BJ (cell line): ENCODE measurements around the gene STAB2. TPM values are rescaled to one million over a fixed set of nuclear protein-coding genes. Genes with fewer than 3 reads are reported as not detected.
"Not testable (repeated sequence)": the region's sequence is repeated elsewhere in the genome, so short reads cannot be mapped to it uniquely, and the experiment has no call there.

ENCODE experiments used
- CTCF ChIA-PET: fragments of 350-600 bp; formaldehyde crosslinking; extraction: SDS; loops from one replicate; lab custom pipeline; 2021; ENCODE audit warnings: antibody characterized with exemption, inconsistent platforms; lab: Yijun Ruan, JAX
- POLR2A ChIA-PET: fragments of 300-600 bp; sonication (Branson Sonifier 250); formaldehyde crosslinking; extraction: SDS; loops from one replicate; lab custom pipeline; 2021; ENCODE audit warnings: antibody characterized with exemption; lab: Charles Lee
- DNase-seq: peaks from one replicate; pipeline ENCODE4 v3.0.0-alpha.2; 2011; ENCODE audit warnings: low read depth
- H3K27me3 ChIP-seq: 2 replicates; pipeline ENCODE4 v1.6.0; 2011; ENCODE audit warnings: low read length; ENCODE audit not compliant: control insufficient read depth, insufficient read depth
- H3K36me3 ChIP-seq: 2 replicates; pipeline ENCODE4 v1.5.1; 2011; ENCODE audit warnings: low read length; ENCODE audit not compliant: control insufficient read depth, insufficient read depth
- H3K4me3 ChIP-seq: 2 replicates; pipeline ENCODE4 v1.5.1; 2011; ENCODE audit warnings: low read depth, mild to moderate bottlenecking, control low read depth, low read length
- polyA plus RNA-seq: library from polyadenylated mRNA; depleted of rRNA; stranded (reverse); fragments of >200 nt; gene quantifications from 2 replicates; pipeline ENCODE4 v1.2.3, GENCODE V29; 2011
- TF ChIP-seq, protein P1 (sequence below): IDR thresholded peaks from 2 replicates; pipeline ENCODE4 v1.5.1; 2011; ENCODE audit warnings: low read depth, mild to moderate bottlenecking, control low read depth, inconsistent platforms, low read length, moderate library complexity; ENCODE audit not compliant: insufficient read depth

Gene STAB2
- polyA plus RNA-seq, 1 experiment = not detected

DNA sequence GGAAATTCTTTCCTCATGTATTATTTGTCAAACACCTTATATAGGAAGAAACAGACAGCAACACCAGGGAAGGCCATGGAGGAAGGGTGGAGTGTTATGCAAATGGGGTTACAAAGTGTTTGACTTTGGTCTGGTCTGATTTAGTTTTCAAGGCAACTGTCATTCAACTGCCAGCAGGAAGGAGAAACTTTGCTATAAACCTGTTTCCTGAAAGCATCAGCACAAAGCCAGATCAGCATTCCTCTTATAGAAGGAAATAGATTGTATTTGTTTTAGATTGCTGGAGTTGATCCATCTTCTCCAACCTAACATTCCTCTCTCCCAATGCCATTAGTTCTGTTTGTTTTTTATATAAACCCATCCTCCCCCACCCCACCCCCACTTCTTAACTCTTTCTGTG is 65.7 kb downstream of the STAB2 start:
- no peak overlapping the region for H3K4me3 ChIP-seq
- ChIA-PET POLR2A (no interaction called here), CTCF (no interaction called here)
- TF ChIP-seq, protein P1, sequence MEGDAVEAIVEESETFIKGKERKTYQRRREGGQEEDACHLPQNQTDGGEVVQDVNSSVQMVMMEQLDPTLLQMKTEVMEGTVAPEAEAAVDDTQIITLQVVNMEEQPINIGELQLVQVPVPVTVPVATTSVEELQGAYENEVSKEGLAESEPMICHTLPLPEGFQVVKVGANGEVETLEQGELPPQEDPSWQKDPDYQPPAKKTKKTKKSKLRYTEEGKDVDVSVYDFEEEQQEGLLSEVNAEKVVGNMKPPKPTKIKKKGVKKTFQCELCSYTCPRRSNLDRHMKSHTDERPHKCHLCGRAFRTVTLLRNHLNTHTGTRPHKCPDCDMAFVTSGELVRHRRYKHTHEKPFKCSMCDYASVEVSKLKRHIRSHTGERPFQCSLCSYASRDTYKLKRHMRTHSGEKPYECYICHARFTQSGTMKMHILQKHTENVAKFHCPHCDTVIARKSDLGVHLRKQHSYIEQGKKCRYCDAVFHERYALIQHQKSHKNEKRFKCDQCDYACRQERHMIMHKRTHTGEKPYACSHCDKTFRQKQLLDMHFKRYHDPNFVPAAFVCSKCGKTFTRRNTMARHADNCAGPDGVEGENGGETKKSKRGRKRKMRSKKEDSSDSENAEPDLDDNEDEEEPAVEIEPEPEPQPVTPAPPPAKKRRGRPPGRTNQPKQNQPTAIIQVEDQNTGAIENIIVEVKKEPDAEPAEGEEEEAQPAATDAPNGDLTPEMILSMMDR = no peak
- H3K36me3 ChIP-seq = no peaks in the 10 kb centered on the region
- H3K27me3 ChIP-seq = no peaks in the 10 kb centered on the region; the same call in 1 of the 2 replicates
- DNase-seq = no peak

DNA sequence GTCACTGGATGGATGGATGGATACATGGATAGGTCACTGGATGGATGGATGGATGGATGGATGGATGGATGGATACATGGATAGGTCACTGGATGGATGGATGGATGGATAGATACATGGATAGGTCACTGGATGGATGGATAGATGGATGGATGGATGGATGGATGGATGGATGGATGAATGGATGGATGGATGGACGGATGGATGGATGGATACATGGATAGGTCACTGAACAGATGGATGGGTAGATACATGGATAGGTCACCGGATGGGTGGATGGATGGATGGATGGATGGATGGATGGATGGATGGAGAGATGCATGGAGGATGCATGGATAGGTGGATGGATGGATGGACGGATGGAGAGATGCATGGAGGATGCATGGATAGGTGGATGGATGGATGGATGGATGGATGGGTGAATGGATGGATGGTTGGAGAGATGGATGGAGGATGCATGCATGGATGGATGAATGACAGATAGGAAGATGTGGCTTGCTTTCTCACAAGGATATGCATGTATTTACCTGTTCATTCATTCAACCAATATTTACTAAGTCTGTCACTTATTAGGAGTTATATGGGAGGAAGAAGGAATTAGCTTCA is 66.6 kb downstream of the STAB2 start:
- POLR2A ChIA-PET, H3K36me3 ChIP-seq, H3K27me3 ChIP-seq, DNase-seq, H3K4me3 ChIP-seq: not testable (repeated sequence)
- CTCF ChIA-PET = interaction anchor here (1.0 kb wide), 1 partner anchor 21 kb away, joined by 4 read pairs; no protein-coding TSS in a partner anchor

DNA sequence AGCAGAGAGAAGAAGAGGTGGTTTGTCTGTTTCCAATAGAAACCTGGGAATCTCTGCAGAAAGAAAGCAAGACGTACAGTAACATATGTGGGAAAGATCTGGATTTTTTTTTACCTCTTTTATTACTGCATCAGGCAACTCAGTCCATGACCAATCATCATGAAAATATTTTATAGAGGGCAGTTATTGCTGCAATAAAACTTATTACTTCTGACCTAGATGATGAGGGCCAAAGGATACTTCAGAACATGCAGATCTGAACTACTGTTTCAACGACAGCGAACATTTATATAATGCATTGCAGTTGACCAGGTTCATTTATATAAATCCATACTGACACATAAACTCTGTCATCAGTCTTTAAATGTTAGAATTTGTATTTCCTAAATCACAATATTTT is 67.7 kb downstream of the STAB2 start:
- POLR2A ChIA-PET = no interaction called here
- Histone ChIP-seq H3K4me3 (no peak overlapping the region), H3K36me3 (no peaks in the 10 kb centered on the region), H3K27me3 (no peaks in the 10 kb centered on the region; the same call in 1 of the 2 replicates)
- no peak for DNase-seq
- TF ChIP-seq, protein P1 = no peak
- CTCF ChIA-PET = no interaction called here

DNA sequence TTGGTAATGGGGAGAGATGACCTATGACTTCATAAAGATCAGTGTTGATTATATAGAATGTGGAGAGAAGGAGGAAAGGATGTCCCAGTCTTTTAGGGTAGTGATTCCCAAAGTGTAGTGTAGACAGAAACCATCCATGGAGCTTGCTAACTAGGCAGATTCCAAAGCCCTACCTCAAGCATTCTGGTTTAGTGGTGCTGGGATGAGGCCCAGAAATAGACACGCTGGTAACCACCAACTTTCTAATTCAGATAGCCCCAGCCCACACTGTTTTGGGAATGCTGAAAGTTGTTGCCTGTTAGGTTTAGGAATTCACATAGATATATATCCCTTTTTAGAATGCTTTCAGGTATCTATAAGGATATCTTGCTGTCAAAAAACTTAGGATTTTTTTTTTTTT is 69.2 kb downstream of the STAB2 start:
- no peaks in the 10 kb centered on the region for H3K36me3 ChIP-seq
- DNase-seq = no peak
- H3K4me3 ChIP-seq = no peak overlapping the region
- TF ChIP-seq, protein P1 = no peak
- POLR2A ChIA-PET = no interaction called here
- CTCF ChIA-PET = no interaction called here
- no peaks in the 10 kb centered on the region; the same call in 1 of the 2 replicates for H3K27me3 ChIP-seq

DNA sequence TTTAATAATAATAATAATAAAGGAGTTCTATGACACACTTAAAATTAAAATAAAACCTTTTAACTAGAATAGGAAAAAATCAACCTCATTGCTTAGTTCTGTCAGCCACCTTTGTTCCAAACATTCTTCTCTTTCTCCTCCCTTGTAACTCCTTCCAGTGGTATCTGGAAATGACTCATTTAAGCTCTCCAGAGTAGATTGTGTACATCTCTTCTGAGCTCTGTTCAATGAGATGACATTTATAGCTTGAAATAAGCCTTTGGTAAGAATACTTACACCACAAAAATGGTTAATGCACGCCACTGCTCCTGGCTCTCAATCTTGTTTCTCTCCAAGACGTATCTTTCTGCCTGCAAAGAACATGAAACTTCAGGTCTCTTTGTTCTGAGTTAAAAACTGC is 70.3 kb downstream of the STAB2 start:
- no peaks in the 10 kb centered on the region; the same call in 1 of the 2 replicates for H3K27me3 ChIP-seq
- no peak for DNase-seq
- ChIA-PET POLR2A (no interaction called here), CTCF (interaction anchor here (1.3 kb wide), 1 partner anchor 25 kb away, joined by 4 read pairs; no protein-coding TSS in a partner anchor)
- no peak overlapping the region for H3K4me3 ChIP-seq
- TF ChIP-seq, protein P1 = no peak
- no peaks in the 10 kb centered on the region for H3K36me3 ChIP-seq

DNA sequence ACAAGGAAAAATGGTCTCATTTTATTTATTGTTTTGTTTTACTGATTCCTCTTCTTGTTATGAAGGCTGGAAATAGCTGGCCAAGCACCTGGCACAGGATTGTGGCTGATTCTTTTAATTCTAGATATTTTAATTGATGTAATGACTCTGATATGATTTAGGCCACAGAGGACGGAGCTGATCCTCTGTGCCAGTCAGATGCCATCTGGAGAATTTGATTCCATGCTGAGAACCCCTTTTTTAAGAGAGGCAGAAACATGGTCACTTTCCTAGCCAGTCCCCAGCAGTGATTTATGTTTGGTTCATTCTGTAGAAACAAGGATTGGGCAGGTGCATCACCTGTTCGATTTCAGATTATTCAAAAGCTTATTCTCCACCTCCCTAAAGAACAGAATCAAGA is 77.6 kb downstream of the STAB2 start:
- no peak for DNase-seq
- ChIA-PET CTCF (interaction anchor here (0.6 to 1.7 kb wide), 2 partner anchors 32 to 828 kb away, joined by 3 to 4 read pairs; no protein-coding TSS in a partner anchor), POLR2A (no interaction called here)
- TF ChIP-seq, protein P1 = no peak
- Histone ChIP-seq H3K4me3 (no peak overlapping the region), H3K27me3 (peaks cover 7% of the 10 kb centered on the region), H3K36me3 (no peaks in the 10 kb centered on the region)
